ENCODE results near the gene CDCP2.

- TF ChIP-seq EZH2 (IDR thresholded peaks at IDR 0.05) = no peak
- TF ChIP-seq POLR2AphosphoS5 (IDR thresholded peaks at IDR 0.05; ENCODE audit: borderline replicate concordance, low read depth, low read length) = no peak
- no peak for TF ChIP-seq FOXP2 (optimal IDR thresholded peaks at IDR 0.05; ENCODE audit: control extremely low read depth, extremely low read length, insufficient read depth)
Observed at GRCh38 chr1:54100500-54100899, 52.3 kb downstream of the CDCP2 start.
